Cerebellar nuclear complex (tissue), 1 donor: ENCODE measurements around the gene PIP5K1B.

Experiments
- DNase-seq, 2 experiments: peaks; one replicate each; lab custom pipeline; 2025; lab: John Stamatoyannopoulos, UW

Gene PIP5K1B

GRCh38 chr9:68707801-68708488 is 2.9 kb downstream of the PIP5K1B start:
- no peak for DNase-seq

- DNase-seq, result no peak
Measured at GRCh38 chr9:68708513-68708912, 3.5 kb downstream of the PIP5K1B start.

- DNase-seq, result no peak
Measured at GRCh38 chr9:68709291-68710110, 4.5 kb downstream of the PIP5K1B start.

GRCh38 chr9:68710111-68710471 is 5.1 kb downstream of the PIP5K1B start:
- no peak for DNase-seq

GRCh38 chr9:68711281-68711680 is 6.2 kb downstream of the PIP5K1B start:
- DNase-seq, result no peak

GRCh38 chr9:68711932-68712331 is 6.9 kb downstream of the PIP5K1B start:
- no peak for DNase-seq

GRCh38 chr9:68714416-68715180 is 9.6 kb downstream of the PIP5K1B start:
- no peak for DNase-seq

- no peak for DNase-seq
Measured at GRCh38 chr9:68715181-68715456, 10.1 kb downstream of the PIP5K1B start.

GRCh38 chr9:68717552-68718443 is 12.8 kb downstream of the PIP5K1B start:
- DNase-seq, result no peak

- no peak for DNase-seq
Measured at GRCh38 chr9:68719847-68720246, 14.8 kb downstream of the PIP5K1B start.

GRCh38 chr9:68720656-68721313 is 15.7 kb downstream of the PIP5K1B start:
- no peak for DNase-seq

GRCh38 chr9:68721666-68722330 is 16.8 kb downstream of the PIP5K1B start:
- no peak for DNase-seq

- DNase-seq, result no peak
Measured at GRCh38 chr9:68725070-68725469, 20.0 kb downstream of the PIP5K1B start.

GRCh38 chr9:68726489-68726888 is 21.4 kb downstream of the PIP5K1B start:
- no peak for DNase-seq

GRCh38 chr9:68727636-68728035 is 22.6 kb downstream of the PIP5K1B start:
- no peak for DNase-seq

- DNase-seq, result no peak
Measured at GRCh38 chr9:68728731-68729130, 23.7 kb downstream of the PIP5K1B start.

- DNase-seq, result no peak
Measured at GRCh38 chr9:68730570-68731235, 25.7 kb downstream of the PIP5K1B start.

GRCh38 chr9:68731857-68732256 is 26.8 kb downstream of the PIP5K1B start:
- DNase-seq, result no peak

GRCh38 chr9:68732405-68733020 is 27.5 kb downstream of the PIP5K1B start:
- DNase-seq, result no peak

- DNase-seq, result no peak
Measured at GRCh38 chr9:68733021-68733405, 28.0 kb downstream of the PIP5K1B start.
